ENCODE measurements around the gene SLC6A1. TPM values are rescaled to one million over a fixed set of nuclear protein-coding genes. Genes with fewer than 3 reads are reported as not detected.

Gene SLC6A1
- total and polyA plus RNA-seq, 2 of the 4 experiments (the other 2 are of a cell fraction): 0.02 TPM; not detected in 1

DNA sequence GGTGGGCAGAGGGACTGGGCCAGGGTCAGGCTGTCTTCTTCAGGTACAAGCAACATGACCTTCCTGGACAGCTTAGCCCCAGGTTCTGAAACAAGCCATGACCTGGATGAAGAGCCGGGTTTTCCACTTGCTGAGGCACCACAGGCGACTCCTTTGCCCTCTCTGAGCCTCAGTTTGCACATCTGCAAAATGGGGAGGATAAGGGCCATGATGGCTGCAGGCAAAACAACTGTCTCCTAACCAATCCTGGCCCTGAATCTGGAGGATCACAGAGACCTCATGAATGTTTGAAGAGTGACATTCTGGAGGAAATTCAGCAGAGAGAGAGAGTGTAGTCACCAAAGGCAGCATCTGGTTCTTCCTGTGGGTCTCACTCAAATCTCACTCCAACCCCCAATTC lies 8.0 kb downstream of the SLC6A1 start:
- WGBS, 2 experiments (ENCODE audit: extremely low coverage in 2 of 2, insufficient read length in 1 of 2): no CpG with 5 or more reads among the region's 2 CpGs
- no TSS peak for BruUV-seq (replicated peaks)
- Histone ChIP-seq H4K20me1 (ENCODE audit: insufficient read depth, low read length) (no peaks in the 10 kb centered on the region), H3K27ac (ENCODE audit: insufficient read depth, low read length) (no peak overlapping the region), H4K91ac (ENCODE audit: insufficient read depth, low read depth, low read length) (no peak overlapping the region), H2AK5ac (ENCODE audit: low read depth, low read length) (no peak overlapping the region), H3K9me1 (ENCODE audit: insufficient read depth, low read length) (no peaks in the 10 kb centered on the region), H3K14ac (replicated peaks; ENCODE audit: low read depth, low read length) (no peak overlapping the region), H4K8ac (ENCODE audit: low read depth in 2 of 2, low read length in 2 of 2) (no peak overlapping the region), H2AFZ (replicated peaks; ENCODE audit: low read length, poor library complexity) (no peak overlapping the region), H2BK20ac (ENCODE audit: low read depth, low read length) (no peak overlapping the region), H3K56ac (ENCODE audit: extremely low read depth, insufficient read depth, low read length) (no peak overlapping the region), H2BK15ac (ENCODE audit: low read depth, low read length) (no peak overlapping the region), H3K9ac (ENCODE audit: low read depth, low read length) (no peak overlapping the region), H3K36me3 (ENCODE audit: control insufficient read depth, insufficient read depth, low read length) (no peaks in the 10 kb centered on the region), H3K27me3 (ENCODE audit: control insufficient read depth, insufficient read depth, low read length) (peaks cover 51% of the 10 kb centered on the region), H3K4me3 (ENCODE audit: insufficient read depth, low read depth, low read length) (no peak overlapping the region), H3K4me1 (ENCODE audit: control insufficient read depth, insufficient read depth, low read length) (no peaks in the 10 kb centered on the region), H3K4ac (ENCODE audit: low read depth, low read length) (no peak overlapping the region), H2AK9ac (replicated peaks; ENCODE audit: low read depth, low read length, poor library complexity) (peak overlapping the region; percentile 5), H3K4me2 (ENCODE audit: low read depth, low read length) (no peak overlapping the region), H3K18ac (ENCODE audit: low read depth, low read length) (no peak overlapping the region), H2BK5ac (ENCODE audit: low read depth, low read length, poor library complexity, severe bottlenecking) (no peak overlapping the region), H3K79me1 (ENCODE audit: low read depth in 1 of 2, low read length in 2 of 2) (no peaks in the 10 kb centered on the region), H3K9me3 (ENCODE audit: control insufficient read depth, insufficient read depth, low read length) (no peaks in the 10 kb centered on the region), H4K5ac (ENCODE audit: low read depth, low read length) (no peak overlapping the region), H3K23ac (ENCODE audit: low read depth, low read length) (no peak overlapping the region), H2BK120ac (ENCODE audit: low read depth, low read length) (no peak overlapping the region)
- dilution Hi-C loops (cut with HindIII; ENCODE audit: low sequenced_read_pairs, unreplicated experiment) (no loop called here), intact Hi-C loops (cut with micrococcal nuclease) (no loop called here), in situ Hi-C loops (cut with MboI; ENCODE audit: low sequenced_read_pairs) (no loop called here)
- TF ChIP-seq, protein P1, sequence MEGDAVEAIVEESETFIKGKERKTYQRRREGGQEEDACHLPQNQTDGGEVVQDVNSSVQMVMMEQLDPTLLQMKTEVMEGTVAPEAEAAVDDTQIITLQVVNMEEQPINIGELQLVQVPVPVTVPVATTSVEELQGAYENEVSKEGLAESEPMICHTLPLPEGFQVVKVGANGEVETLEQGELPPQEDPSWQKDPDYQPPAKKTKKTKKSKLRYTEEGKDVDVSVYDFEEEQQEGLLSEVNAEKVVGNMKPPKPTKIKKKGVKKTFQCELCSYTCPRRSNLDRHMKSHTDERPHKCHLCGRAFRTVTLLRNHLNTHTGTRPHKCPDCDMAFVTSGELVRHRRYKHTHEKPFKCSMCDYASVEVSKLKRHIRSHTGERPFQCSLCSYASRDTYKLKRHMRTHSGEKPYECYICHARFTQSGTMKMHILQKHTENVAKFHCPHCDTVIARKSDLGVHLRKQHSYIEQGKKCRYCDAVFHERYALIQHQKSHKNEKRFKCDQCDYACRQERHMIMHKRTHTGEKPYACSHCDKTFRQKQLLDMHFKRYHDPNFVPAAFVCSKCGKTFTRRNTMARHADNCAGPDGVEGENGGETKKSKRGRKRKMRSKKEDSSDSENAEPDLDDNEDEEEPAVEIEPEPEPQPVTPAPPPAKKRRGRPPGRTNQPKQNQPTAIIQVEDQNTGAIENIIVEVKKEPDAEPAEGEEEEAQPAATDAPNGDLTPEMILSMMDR (conservative IDR thresholded peaks at IDR 0.05; ENCODE audit: low read depth, low read length): no peak
- no peak for TF ChIP-seq MAFK (IDR thresholded peaks at IDR 0.05; ENCODE audit: low read depth, low read length)
- TF ChIP-seq BHLHE40 (IDR thresholded peaks at IDR 0.05; ENCODE audit: low read depth, low read length): no peak
- TF ChIP-seq SMC3 (IDR thresholded peaks at IDR 0.05; ENCODE audit: low read depth, low read length): no peak
- TF ChIP-seq RFX5 (IDR thresholded peaks at IDR 0.05; ENCODE audit: low read depth, low read length): no peak
- no peak for TF ChIP-seq CEBPB (IDR thresholded peaks at IDR 0.05; ENCODE audit: low read depth, low read length)
- no peak for TF ChIP-seq MAZ (IDR thresholded peaks at IDR 0.05; ENCODE audit: borderline replicate concordance, low read depth, low read length)
- TF ChIP-seq, protein P2, sequence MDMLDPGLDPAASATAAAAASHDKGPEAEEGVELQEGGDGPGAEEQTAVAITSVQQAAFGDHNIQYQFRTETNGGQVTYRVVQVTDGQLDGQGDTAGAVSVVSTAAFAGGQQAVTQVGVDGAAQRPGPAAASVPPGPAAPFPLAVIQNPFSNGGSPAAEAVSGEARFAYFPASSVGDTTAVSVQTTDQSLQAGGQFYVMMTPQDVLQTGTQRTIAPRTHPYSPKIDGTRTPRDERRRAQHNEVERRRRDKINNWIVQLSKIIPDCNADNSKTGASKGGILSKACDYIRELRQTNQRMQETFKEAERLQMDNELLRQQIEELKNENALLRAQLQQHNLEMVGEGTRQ (IDR thresholded peaks at IDR 0.05; ENCODE audit: low read depth, low read length): no peak
- no peak for TF ChIP-seq FOS (IDR thresholded peaks at IDR 0.05; ENCODE audit: low read depth, low read length)
- TF ChIP-seq CHD1 (IDR thresholded peaks at IDR 0.05; ENCODE audit: low read depth, low read length): no peak
- TF ChIP-seq NFE2L2 (IDR thresholded peaks at IDR 0.05; ENCODE audit: low read depth, low read length): no peak
- TF ChIP-seq POLR2A (IDR thresholded peaks at IDR 0.05; ENCODE audit: low read depth, low read length): no peak
- TF ChIP-seq RCOR1 (IDR thresholded peaks at IDR 0.05; ENCODE audit: insufficient replicate concordance, low read length): no peak
- TF ChIP-seq RAD21 (IDR thresholded peaks at IDR 0.05; ENCODE audit: low read length): no peak
- TF ChIP-seq, protein P3, sequence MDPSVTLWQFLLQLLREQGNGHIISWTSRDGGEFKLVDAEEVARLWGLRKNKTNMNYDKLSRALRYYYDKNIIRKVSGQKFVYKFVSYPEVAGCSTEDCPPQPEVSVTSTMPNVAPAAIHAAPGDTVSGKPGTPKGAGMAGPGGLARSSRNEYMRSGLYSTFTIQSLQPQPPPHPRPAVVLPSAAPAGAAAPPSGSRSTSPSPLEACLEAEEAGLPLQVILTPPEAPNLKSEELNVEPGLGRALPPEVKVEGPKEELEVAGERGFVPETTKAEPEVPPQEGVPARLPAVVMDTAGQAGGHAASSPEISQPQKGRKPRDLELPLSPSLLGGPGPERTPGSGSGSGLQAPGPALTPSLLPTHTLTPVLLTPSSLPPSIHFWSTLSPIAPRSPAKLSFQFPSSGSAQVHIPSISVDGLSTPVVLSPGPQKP (IDR thresholded peaks at IDR 0.05; ENCODE audit: borderline replicate concordance, low read depth, low read length): no peak
- no peak for TF ChIP-seq MXI1 (IDR thresholded peaks at IDR 0.05; ENCODE audit: borderline replicate concordance, low read depth, low read length)
- DNase-seq (no peak), ATAC-seq (ENCODE audit: low read depth) (no peak)
- ChIA-PET POLR2A (ENCODE audit: unreplicated experiment) (no interaction called here), CTCF (interaction anchor here (0.7 kb wide), 1 partner anchor 18 kb away, joined by 3 read pairs; no protein-coding TSS in a partner anchor)

Measured in IMR-90 (cell line).